Right lobe of liver (tissue), 6 donors: ENCODE measurements around the gene HDAC7. TPM values are rescaled to one million over a fixed set of nuclear protein-coding genes. Genes with fewer than 3 reads are reported as not detected.

Experiments used
- ATAC-seq, 4 donors: fragments of 200-7000 bp; cut with Tn5 transposase; one replicate each; pipeline ENCODE4 v1.9.1; 2020; ENCODE audit warnings: mild to moderate bottlenecking in 4 of 4, moderate library complexity in 4 of 4
- DNase-seq, 3 donors: peaks; one replicate each; pipeline ENCODE4 v3.0.0-alpha.2; 2020
- H3K27ac ChIP-seq, 3 donors: fragments of 200-600 bp; one replicate each; pipeline ENCODE4 v1.8.0; 2022
- H3K27me3 ChIP-seq, 2 donors: fragments of 200-600 bp; one replicate each; pipeline ENCODE4 v1.8.0; 2022
- H3K36me3 ChIP-seq, 4 donors: fragments of 200-600 bp; sonication (generic) in 1 of 4; one replicate each; pipeline versions ENCODE4 v1.5.1 to v1.8.0; 2017 to 2022; ENCODE audit warnings: control low read depth in 1 of 4
- H3K4me1 ChIP-seq, 4 donors: fragments of 200-600 bp; sonication (generic) in 1 of 4; one replicate each; pipeline versions ENCODE4 v1.5.1 to v1.8.0; 2017 to 2022; ENCODE audit warnings: control low read depth in 1 of 4
- H3K4me3 ChIP-seq, 3 donors: fragments of 200-600 bp; one replicate each; pipeline ENCODE4 v1.8.0; 2022
- H3K9me3 ChIP-seq, 4 donors: fragments of 200-600 bp; sonication (generic) in 1 of 4; one replicate each; pipeline versions ENCODE4 v1.5.1 to v1.8.0; 2017 to 2022; ENCODE audit warnings: control low read depth in 1 of 4
- CTCF ChIP-seq, 4 donors: fragments of 200-600 bp in 3 of 4; fragments of 450-650 bp in 1 of 4; IDR thresholded peaks; one replicate each; pipeline versions ENCODE4 v1.5.1 to v1.8.0; 2016 to 2022; ENCODE audit warnings: antibody characterized with exemption in 4 of 4, mild to moderate bottlenecking in 2 of 4
- POLR2A ChIP-seq: fragments of 450-650 bp; IDR thresholded peaks from one replicate; pipeline ENCODE4 v1.6.1; 2017; ENCODE audit warnings: antibody characterized with exemption, mild to moderate bottlenecking
- WGBS: methylation state at CpG from one replicate; pipeline ENCODE4 v1.1.6; 2018; ENCODE audit warnings: low coverage, low lambda C conversion rate; ENCODE audit not compliant: insufficient coverage; ENCODE audit errors: missing lambda C conversion rate; 5-methylcytosine and 5-hydroxymethylcytosine counted together
- intact Hi-C, 2 donors: fragments of 100-400 bp; cut with DNase I; formaldehyde crosslinking; loops; one replicate each; pipeline versions ENCODE4 v1.11.2 to v1.14.1; 2022
- total RNA-seq, 6 experiments: library from RNA; depleted of rRNA in 2 of 6; stranded (reverse); fragments of >200 nt in 2 of 6; fragmentation: NEBNext Ultra II Directional in 3 of 6; extraction: Animal tissue kit (Norgen Biotek cat#: 25700) in 3 of 6; gene quantifications; one replicate each; pipeline versions ENCODE4 v1.1.0 to v1.2.4, GENCODE V29; 2016 to 2023
- donor health status: DM: no; HTN: yes; CAD: no.
- donor health status: DM: no; HTN: no; CAD: no.
- donor health status: DM: no; HTN: no; CAD: no.
- donor health status: DM: no; HTN: yes; CAD: no.
- donor health status: DM: no; HTN: yes; CAD: no.

HDAC7 gene
- total RNA-seq, 6 experiments from 2014 or later, result 6.6 to 18.8 (median 8.4) TPM

- no peaks in the 10 kb centered on the region for H3K36me3 ChIP-seq
- WGBS, result 80% methylated on average over 1 of the region's 5 CpGs
- H3K27ac ChIP-seq, result no peak overlapping the region
- no peaks in the 10 kb centered on the region for H3K27me3 ChIP-seq
- peaks cover 0 to 19% (median 3%) of the 10 kb centered on the region in 4 donors for H3K4me1 ChIP-seq
- no peak for ATAC-seq
- DNase-seq, result no peak
- intact Hi-C loops, result loop anchor here in 1 of 2 donors (10.0 kb wide), 1 partner anchor 52 kb away; no protein-coding TSS in a partner anchor
- TF ChIP-seq POLR2A, result no peak
- TF ChIP-seq CTCF (IDR thresholded peaks at IDR 0.05), result no peak
- no peaks in the 10 kb centered on the region for H3K9me3 ChIP-seq
- H3K4me3 ChIP-seq, result no peak overlapping the region
Observed at GRCh38 chr12:47766502-47767215, 53.0 kb downstream of the HDAC7 start.

DNA sequence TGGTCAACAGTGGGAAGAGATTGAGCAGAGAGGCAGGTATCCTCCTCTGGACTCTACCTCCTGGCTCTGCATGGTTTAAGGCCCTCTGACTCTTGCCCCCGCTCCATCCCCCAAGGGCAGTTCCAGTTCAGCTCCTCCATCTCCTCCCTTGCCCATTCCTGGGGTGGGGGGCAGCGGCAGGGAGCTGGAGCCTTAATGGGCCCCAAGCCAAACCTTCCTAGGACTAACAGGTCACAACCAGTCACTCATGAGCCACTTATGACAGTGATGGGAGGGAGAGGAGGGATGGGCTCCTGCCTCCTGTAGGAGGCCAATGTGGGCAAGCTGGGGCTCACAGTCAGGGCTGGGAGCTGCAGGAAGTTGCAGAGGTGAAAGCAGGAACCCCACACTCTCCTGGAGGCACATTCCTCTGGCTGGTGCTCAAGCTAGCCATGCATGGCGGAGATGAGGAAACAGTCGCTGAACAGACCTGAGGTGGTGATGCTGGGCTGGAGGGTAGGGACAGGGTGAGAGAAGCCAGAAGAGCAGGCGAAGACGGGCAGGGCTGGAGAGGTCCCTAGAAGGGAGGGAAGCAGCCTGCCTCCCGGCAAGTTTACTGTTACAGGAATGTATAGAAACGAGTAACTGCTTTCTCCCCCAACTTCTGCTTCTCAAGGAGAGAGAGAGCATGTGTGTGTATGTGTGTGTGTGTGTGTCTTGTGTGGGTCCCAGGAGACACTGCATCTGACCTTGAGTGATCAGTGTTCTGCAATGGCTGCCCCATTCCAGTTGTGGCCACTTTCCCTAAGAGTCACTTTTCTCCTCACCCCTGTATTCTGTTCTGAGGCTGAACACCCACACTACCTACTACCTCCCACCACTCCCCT is 56.0 kb downstream of the HDAC7 start:
- Histone ChIP-seq H3K27ac (no peak overlapping the region), H3K9me3 (no peaks in the 10 kb centered on the region), H3K36me3 (no peaks in the 10 kb centered on the region), H3K27me3 (no peaks in the 10 kb centered on the region), H3K4me1 (peaks cover 0 to 13% (median 2%) of the 10 kb centered on the region in 4 donors), H3K4me3 (no peak overlapping the region)
- TF ChIP-seq CTCF (IDR thresholded peaks at IDR 0.05) (no peak), POLR2A (no peak)
- WGBS, result 60% methylated on average over 2 of the region's 8 CpGs
- DNase-seq, result no peak
- no peak for ATAC-seq
- intact Hi-C loops, result loop anchor here in 1 of 2 donors (10.0 kb wide), 1 partner anchor 49 kb away; no protein-coding TSS in a partner anchor

- H3K27me3 ChIP-seq, result no peaks in the 10 kb centered on the region
- no peak for TF ChIP-seq CTCF (IDR thresholded peaks at IDR 0.05)
- TF ChIP-seq POLR2A, result no peak
- no peaks in the 10 kb centered on the region for H3K36me3 ChIP-seq
- WGBS, result 82% methylated on average over 2 of the region's 3 CpGs
- peaks cover 0 to 5% (median 2%) of the 10 kb centered on the region in 4 donors for H3K4me1 ChIP-seq
- H3K27ac ChIP-seq, result no peak overlapping the region
- H3K4me3 ChIP-seq, result no peak overlapping the region
- no peaks in the 10 kb centered on the region for H3K9me3 ChIP-seq
- intact Hi-C loops, result loop anchor here in 1 of 2 donors (10.0 kb wide), 1 partner anchor 48 kb away; no protein-coding TSS in a partner anchor
- ATAC-seq (no peak), DNase-seq (no peak)
Observed at GRCh38 chr12:47762850-47763465, 56.7 kb downstream of the HDAC7 start.

GRCh38 chr12:47758834-47759690 is 60.6 kb downstream of the HDAC7 start, which contains the start of gene RAPGEF3:
TSS of gene RAPGEF3 (minus strand) at chr12:47758880. CDS start at chr12:47758556, 324 bp downstream.
- TF ChIP-seq POLR2A, result peak; percentile 35
- peak; percentile 35 to 47 (median 41) for TF ChIP-seq CTCF (IDR thresholded peaks at IDR 0.05)
- DNase-seq, result peak; percentile 84 to 89 (median 86)
- no peaks in the 10 kb centered on the region for H3K9me3 ChIP-seq
- WGBS, result 0% methylated on average over 25 of the region's 57 CpGs
- intact Hi-C loops, result no loop called here
- peak within 1 kb of the TSS; percentile 21 to 88 (median 29) for H3K27ac ChIP-seq
- no peaks in the 10 kb centered on the region for H3K27me3 ChIP-seq
- H3K4me3 ChIP-seq, result peak within 1 kb of the TSS; percentile 61 to 67 (median 67)
- peaks cover 0 to 5% (median 2%) of the 10 kb centered on the region in 4 donors for H3K4me1 ChIP-seq
- peak; percentile 88 to 95 (median 91) for ATAC-seq
- H3K36me3 ChIP-seq, result no peaks in the 10 kb centered on the region
